GM19467 (cell line): ENCODE data around the gene DIDO1.

ENCODE experiments used
- ATAC-seq: cut with Tn5 transposase; IDR thresholded peaks from one replicate; pipeline ENCODE4 v1.9.1; 2021; ENCODE audit warnings: mild to moderate bottlenecking, moderate library complexity; ENCODE audit not compliant: unreplicated experiment

Gene DIDO1

GRCh38 chr20:62951896-62952372, 25.6 kb upstream of the DIDO1 start:
- no peak for ATAC-seq

- ATAC-seq = no peak
Observed at GRCh38 chr20:62951143-62951895, 25.0 kb upstream of the DIDO1 start.

DNA sequence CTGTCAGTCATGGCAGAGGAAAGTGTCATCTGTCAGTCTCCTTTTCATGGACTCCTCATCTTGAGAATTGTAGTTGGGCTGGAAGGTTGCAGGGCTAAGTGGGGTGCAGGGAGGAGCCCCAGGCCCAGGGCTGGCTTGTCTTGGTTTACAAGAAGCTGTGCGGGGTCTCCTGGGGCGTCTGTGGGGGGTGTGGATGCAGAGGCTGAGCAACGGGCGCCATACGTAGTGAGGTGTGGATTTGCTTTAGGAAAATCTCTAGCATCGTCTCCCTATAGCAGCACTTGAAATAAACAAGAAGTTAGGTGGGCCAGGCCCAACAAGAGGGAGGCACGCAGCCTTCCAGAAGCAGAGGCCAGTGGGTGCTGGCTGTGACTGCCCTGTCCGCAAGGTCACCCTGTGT, 24.4 kb upstream of the DIDO1 start:
- no peak for ATAC-seq

GRCh38 chr20:62949962-62950361, 23.7 kb upstream of the DIDO1 start:
- no peak for ATAC-seq

DNA sequence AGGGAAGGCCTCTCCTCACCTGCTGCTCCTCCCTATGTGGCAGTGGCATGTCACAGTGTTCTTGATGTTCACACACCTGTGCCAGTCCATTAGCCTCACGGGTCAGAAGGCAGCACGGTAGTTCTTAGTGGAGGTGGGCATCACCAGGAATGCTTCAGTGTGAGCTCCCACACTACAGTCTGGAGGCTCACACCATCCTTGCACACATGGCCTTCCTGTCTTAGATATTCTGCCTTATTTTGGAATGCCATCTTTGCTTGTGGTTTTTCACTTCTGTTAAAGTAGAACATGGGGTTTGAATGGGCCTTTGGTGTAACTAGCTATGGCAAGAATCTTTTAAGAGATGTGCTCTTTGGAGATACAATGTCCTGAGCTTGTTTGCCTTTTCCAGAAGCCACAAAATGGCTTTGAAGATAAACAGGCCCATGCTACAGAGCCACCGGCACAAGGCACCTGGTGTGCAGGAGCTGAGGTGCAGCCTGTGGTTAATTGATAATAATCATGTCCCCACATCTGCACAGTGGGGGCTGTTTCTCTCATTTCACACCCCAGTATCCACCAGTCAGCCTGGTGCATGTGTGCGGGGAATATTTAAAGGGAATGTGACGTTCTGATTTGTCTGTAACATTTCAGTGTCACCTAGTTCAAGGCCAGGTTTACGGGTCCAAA, 23.0 kb upstream of the DIDO1 start:
- no peak for ATAC-seq

GRCh38 chr20:62947532-62948300, 21.4 kb upstream of the DIDO1 start:
- no peak for ATAC-seq

DNA sequence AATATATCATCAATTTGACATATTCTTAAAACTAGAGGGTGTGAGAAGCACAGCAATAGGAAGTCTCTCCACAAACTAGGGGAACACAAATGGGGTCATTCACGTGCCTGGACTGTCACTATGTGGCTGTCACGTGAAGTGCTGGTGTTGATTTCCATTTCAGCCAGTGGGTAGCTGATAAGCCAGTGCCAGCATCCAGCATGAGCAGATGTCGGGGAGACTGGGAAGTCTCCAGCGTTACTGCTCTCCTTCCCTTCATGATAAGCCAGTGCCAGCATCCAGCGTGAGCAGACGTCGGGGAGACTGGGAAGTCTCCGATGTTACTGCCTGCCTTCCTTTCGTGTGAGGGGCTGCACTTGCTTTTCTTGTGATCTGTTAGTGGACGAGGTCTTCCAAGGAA, 20.6 kb upstream of the DIDO1 start:
- ATAC-seq = no peak

GRCh38 chr20:62945771-62946339, 19.6 kb upstream of the DIDO1 start:
- ATAC-seq = no peak

GRCh38 chr20:62944746-62945145, 18.4 kb upstream of the DIDO1 start:
- ATAC-seq = no peak

GRCh38 chr20:62944184-62944583, 17.9 kb upstream of the DIDO1 start:
- ATAC-seq = no peak

GRCh38 chr20:62943396-62943795, 17.1 kb upstream of the DIDO1 start:
- ATAC-seq = no peak

- ATAC-seq = no peak
Observed at GRCh38 chr20:62942456-62942855, 16.2 kb upstream of the DIDO1 start.

- ATAC-seq = no peak
Observed at GRCh38 chr20:62941792-62942191, 15.5 kb upstream of the DIDO1 start.

DNA sequence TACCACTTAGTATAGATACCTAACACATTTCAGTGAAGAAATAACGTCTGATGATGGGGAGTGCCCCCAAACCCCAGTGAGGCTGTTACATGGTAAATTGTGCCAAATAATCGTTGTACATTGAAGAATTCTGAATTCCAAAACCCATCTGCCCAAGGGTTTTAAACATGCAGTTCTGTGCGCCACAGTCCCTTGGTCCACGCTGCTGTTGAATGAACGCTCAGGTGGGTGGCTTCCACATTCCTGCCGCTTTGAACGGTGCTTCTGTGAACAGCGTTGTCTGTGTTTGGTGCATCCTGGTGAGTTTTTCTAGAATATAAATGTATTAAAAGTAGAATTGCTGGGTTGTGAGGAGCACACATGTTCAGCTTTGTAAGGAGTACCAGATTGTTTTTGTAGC, 14.6 kb upstream of the DIDO1 start:
- ATAC-seq = no peak

DNA sequence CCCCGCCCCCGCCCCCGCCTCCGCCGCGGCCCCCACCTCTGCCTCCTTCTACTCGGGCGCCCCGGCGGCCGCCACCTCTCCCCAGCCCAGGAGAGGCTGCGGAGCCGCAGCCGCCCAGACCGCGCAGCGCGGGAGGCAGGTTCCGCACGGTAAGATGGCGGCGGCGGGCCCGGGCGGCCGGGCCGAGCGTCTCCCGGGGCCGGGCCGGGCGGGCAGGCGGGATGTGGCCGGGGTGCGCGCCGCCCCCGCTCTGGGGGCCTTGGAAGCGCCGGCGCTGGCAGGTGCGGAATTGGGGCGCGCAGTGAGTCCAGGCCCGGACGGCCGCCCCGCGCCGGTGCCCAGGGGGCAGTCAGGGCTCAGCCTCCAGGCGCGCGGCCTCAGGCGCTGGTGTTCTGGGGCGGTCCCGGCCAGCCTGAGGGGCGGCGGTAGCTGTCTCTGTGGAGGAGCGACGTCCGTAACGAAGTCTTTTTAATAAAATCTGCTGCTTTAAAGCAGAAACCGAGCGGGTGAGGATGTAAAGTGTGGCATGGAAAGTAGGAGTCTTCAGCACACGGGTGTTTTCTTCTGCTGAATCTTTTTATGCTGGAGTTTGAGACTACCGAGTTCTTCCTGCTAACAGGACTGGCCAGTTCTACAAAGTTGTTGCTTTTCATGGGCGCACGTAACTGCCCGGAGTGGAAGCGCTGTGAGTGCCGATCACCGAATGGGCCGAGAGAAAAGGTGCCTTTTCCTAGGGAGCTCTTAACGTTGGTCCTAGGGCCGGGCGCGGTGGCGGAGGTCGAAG, 12.0 kb upstream of the DIDO1 start, which contains the start of gene GID8:
TSS of gene GID8 (plus strand) at position 43 of the 784 bp plus-strand sequence. CDS start 3,356 bp downstream, outside the sequence.
- ATAC-seq = peak; percentile 27

- peak; percentile 82 for ATAC-seq
Observed at GRCh38 chr20:62937268-62938104, 11.2 kb upstream of the DIDO1 start.

- ATAC-seq = no peak
Observed at GRCh38 chr20:62935968-62936585, 9.8 kb upstream of the DIDO1 start.

- no peak for ATAC-seq
Observed at GRCh38 chr20:62935204-62935967, 9.1 kb upstream of the DIDO1 start.
